Measurements from ENCODE around the gene CCDC54. TPM values are rescaled to one million over a fixed set of nuclear protein-coding genes. Genes with fewer than 3 reads are reported as not detected.

Gene CCDC54
- total and polyA plus RNA-seq, 2 of the 8 experiments (the other 6 are each of a cell fraction or from before 2014, with no cell fraction given): not detected

DNA sequence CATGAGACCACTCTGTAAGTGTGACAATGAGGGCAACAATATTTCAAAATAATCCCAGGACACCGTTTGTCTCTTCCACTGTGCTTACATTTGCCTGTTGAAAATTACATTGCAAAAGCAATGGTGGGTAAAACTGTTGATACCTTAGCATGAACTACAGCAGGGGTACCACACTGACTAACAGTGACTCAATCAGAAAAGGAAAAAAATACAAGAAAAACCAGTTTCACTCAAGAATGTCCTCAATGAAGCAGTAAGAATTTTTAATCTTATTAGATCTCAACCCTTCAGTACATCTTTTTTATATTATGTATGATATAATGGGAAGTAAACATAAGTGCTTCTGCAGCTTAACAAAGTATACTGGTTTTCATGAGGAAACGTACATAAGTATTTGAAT lies 1.6 kb upstream of the CCDC54 start:
- FAIRE-seq (no peak), DNase-seq (ENCODE audit: low read depth in 1 of 2, low spot score in 2 of 2) (no peak)
- no peak overlapping the region for H3K4me3 ChIP-seq (ENCODE audit: extremely low read depth in 1 of 4, insufficient read depth in 2 of 4, low read depth in 3 of 4, low read length in 4 of 4)
- no peak overlapping the region for H2BK12ac ChIP-seq (ENCODE audit: low read depth, low read length)
- no peak overlapping the region for H3K56ac ChIP-seq (replicated peaks; ENCODE audit: insufficient read length, low read depth, low read length)
- no peak overlapping the region for H2BK15ac ChIP-seq (ENCODE audit: low read length)
- H2AK5ac ChIP-seq (ENCODE audit: low read depth, low read length): no peak overlapping the region
- ChIA-PET CTCF (ENCODE audit: partially characterized antibody) (no interaction called here), POLR2A (ENCODE audit: partially characterized antibody) (no interaction called here)
- no peak overlapping the region for H4K8ac ChIP-seq (ENCODE audit: extremely low read depth, insufficient read depth, low read length)
- no peak overlapping the region for H3K4me2 ChIP-seq (ENCODE audit: insufficient read depth in 1 of 2, low read depth in 2 of 2, low read length in 2 of 2)
- no peaks in the 10 kb centered on the region for H4K20me1 ChIP-seq (replicated peaks in 1 of 2; ENCODE audit: control insufficient read depth in 1 of 2, insufficient read depth in 2 of 2, low read length in 2 of 2)
- no peak overlapping the region for H3K14ac ChIP-seq (ENCODE audit: insufficient read length)
- H3K18ac ChIP-seq (ENCODE audit: extremely low read depth, low read length): no peak overlapping the region
- no peaks in the 10 kb centered on the region for H3K36me3 ChIP-seq (ENCODE audit: control insufficient read depth in 2 of 4, insufficient read depth in 4 of 4, low read length in 3 of 4)
- no peak overlapping the region for H2BK20ac ChIP-seq (ENCODE audit: low read length)
- H3K79me1 ChIP-seq (ENCODE audit: low read depth, low read length): no peaks in the 10 kb centered on the region
- H3K4ac ChIP-seq (replicated peaks; ENCODE audit: insufficient read length, low read depth, low read length): no peak overlapping the region
- H2BK5ac ChIP-seq (ENCODE audit: low read depth, low read length): no peak overlapping the region
- H3K27me3 ChIP-seq (replicated peaks in 1 of 4; ENCODE audit: control insufficient read depth in 3 of 4, extremely low read depth in 1 of 4, insufficient read depth in 3 of 4, low read length in 3 of 4): peaks cover 0 to 1% (median 0%) of the 10 kb centered on the region in 4 experiments; a peak in 1 of 7 replicates
- no peaks in the 10 kb centered on the region for H3K79me2 ChIP-seq (ENCODE audit: control insufficient read depth in 1 of 2, insufficient read depth in 2 of 2, low read length in 2 of 2)
- H3K27ac ChIP-seq (ENCODE audit: low read depth, low read length): no peak overlapping the region
- 85% methylated on average over 2 of the region's 2 CpGs; no CpG with 5 or more reads in 1 of the 2 experiments for WGBS, 2 experiments (ENCODE audit: extremely low coverage in 1 of 2, insufficient coverage in 1 of 2, insufficient read length in 1 of 2, insufficient replicate concordance in 2 of 2, low coverage in 1 of 2, low lambda C conversion rate in 2 of 2, missing lambda C conversion rate in 1 of 2)
- TF ChIP-seq TEAD4 (IDR thresholded peaks at IDR 0.05; ENCODE audit: low read depth, low read length) (no peak), SAP30 (IDR thresholded peaks at IDR 0.05; ENCODE audit: insufficient read depth, insufficient replicate concordance, low read length) (no peak), JUND (IDR thresholded peaks at IDR 0.05; ENCODE audit: low read length) (no peak), CREB1 (IDR thresholded peaks at IDR 0.05) (no peak), SIX5 (IDR thresholded peaks at IDR 0.05; ENCODE audit: low read depth, low read length) (no peak), KDM4A (IDR thresholded peaks at IDR 0.05; ENCODE audit: low read depth, low read length, severe bottlenecking) (no peak), KDM5A (IDR thresholded peaks at IDR 0.05; ENCODE audit: low read length) (no peak), FOSL1 (IDR thresholded peaks at IDR 0.05; ENCODE audit: insufficient read depth, low read depth, low read length) (no peak), HDAC6 (IDR thresholded peaks at IDR 0.05; ENCODE audit: low read depth, low read length) (no peak)
- H3K23ac ChIP-seq (ENCODE audit: insufficient read length): no peak overlapping the region
- H2BK120ac ChIP-seq (replicated peaks; ENCODE audit: low read depth, low read length): no peak overlapping the region
- no peak overlapping the region for H2AFZ ChIP-seq (ENCODE audit: low read length)
- 0 out of 7 replicates have a peak, but pooled peaks cover 0 to 2% (median 0%) of the 10 kb centered on the region in 4 experiments for H3K4me1 ChIP-seq (replicated peaks in 1 of 4; ENCODE audit: control insufficient read depth in 3 of 4, insufficient read depth in 4 of 4, low read length in 3 of 4)
- H3K23me2 ChIP-seq (ENCODE audit: low read depth, low read length): no peaks in the 10 kb centered on the region
- no peak overlapping the region for H4K91ac ChIP-seq (replicated peaks; ENCODE audit: insufficient read length, low read length)
- H3K9ac ChIP-seq (replicated peaks in 1 of 4; ENCODE audit: extremely low read depth in 1 of 4, low read depth in 3 of 4, low read length in 3 of 4): no peak overlapping the region
- H3K9me3 ChIP-seq (ENCODE audit: insufficient read depth in 2 of 2, low read depth in 1 of 2, low read length in 1 of 2): no peaks in the 10 kb centered on the region
- no peak overlapping the region for H4K5ac ChIP-seq (ENCODE audit: insufficient read length, low read depth, low read length)
